ENCODE data around the gene RMI2.

- no peak for TF ChIP-seq CTCF (IDR thresholded peaks at IDR 0.05)
- TF ChIP-seq POLR2A (IDR thresholded peaks at IDR 0.05): no peak
Observed at GRCh38 chr16:11377154-11377553, 31.9 kb downstream of the RMI2 start.
